Measurements from ENCODE around the gene ADGRV1.

DNA sequence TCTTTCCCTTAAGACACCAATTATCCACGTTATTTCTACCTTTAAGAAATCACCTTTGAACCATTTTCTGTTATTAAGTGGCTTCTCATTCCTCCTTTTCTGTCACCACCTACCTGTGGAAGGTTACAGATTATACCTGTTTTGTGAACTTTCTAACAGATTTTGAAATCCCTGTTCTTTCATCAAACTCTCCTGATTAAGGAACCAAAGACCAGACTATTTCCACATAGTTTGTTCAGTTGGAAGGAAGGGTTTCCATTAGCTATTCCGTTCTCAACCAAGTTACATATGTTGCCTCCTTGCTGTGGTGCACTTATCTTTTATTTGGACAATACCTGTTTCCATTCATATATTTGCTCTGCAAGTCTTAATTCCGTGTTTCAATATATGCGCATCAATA, 343.6 kb downstream of the ADGRV1 start:
- TF ChIP-seq CTCF (IDR thresholded peaks at IDR 0.05; ENCODE audit: low read depth, low read length, poor library complexity, severe bottlenecking) (no peak), EZH2phosphoT487 (IDR thresholded peaks at IDR 0.05; ENCODE audit: borderline replicate concordance, low read length) (no peak)

All from DOHH2 (cell line).